MCF 10A (cell line): ENCODE results near the gene UNC13B. TPM values are rescaled to one million over a fixed set of nuclear protein-coding genes. Genes with fewer than 3 reads are reported as not detected.

Source experiments
- BruUV-seq: library from RNA; stranded (reverse); fragments of 400-500 nt; replicated peaks from 2 replicates; lab custom pipeline; 2021; lab: Mats Ljungman, UMichigan
- CTCF ChIA-PET: fragments of 300-600 bp; sonication (Branson Sonifier 250); formaldehyde crosslinking; extraction: SDS; loops from one replicate; lab custom pipeline; 2021; ENCODE audit warnings: antibody characterized with exemption, inconsistent platforms; lab: Yijun Ruan, JAX
- POLR2A ChIA-PET: fragments of 300-600, 350-650 bp; sonication (Branson Sonifier 250); formaldehyde crosslinking; extraction: SDS; loops from one replicate; lab custom pipeline; 2020; ENCODE audit warnings: antibody characterized with exemption, inconsistent platforms; lab: Yijun Ruan, JAX
- DNase-seq: peaks from one replicate; pipeline ENCODE4 v3.0.0-alpha.2; 2018; ENCODE audit not compliant: unreplicated experiment
- H3K27ac Mint-ChIP-seq: one replicate; pipeline ENCODE4 v1.8.0; 2022; ENCODE audit warnings: mild to moderate bottlenecking, low read depth, mixed read lengths; ENCODE audit not compliant: unreplicated experiment
- H3K27me3 Mint-ChIP-seq: one replicate; pipeline ENCODE4 v1.8.0; 2022; ENCODE audit warnings: mixed read lengths; ENCODE audit not compliant: insufficient read depth, unreplicated experiment
- H3K36me3 Mint-ChIP-seq: one replicate; pipeline ENCODE4 v1.8.0; 2022; ENCODE audit warnings: mild to moderate bottlenecking, moderate library complexity, mixed read lengths; ENCODE audit not compliant: insufficient read depth, unreplicated experiment
- H3K4me1 Mint-ChIP-seq: one replicate; pipeline ENCODE4 v1.8.0; 2022; ENCODE audit warnings: mixed read lengths; ENCODE audit not compliant: insufficient read depth, unreplicated experiment
- H3K4me3 Mint-ChIP-seq: one replicate; pipeline ENCODE4 v1.8.0; 2022; ENCODE audit warnings: mild to moderate bottlenecking, moderate library complexity, mixed read lengths; ENCODE audit not compliant: unreplicated experiment
- H3K9me3 Mint-ChIP-seq: one replicate; pipeline ENCODE4 v1.8.0; 2022; ENCODE audit warnings: mixed read lengths; ENCODE audit not compliant: unreplicated experiment
- intact Hi-C: fragments of 100-400 bp; cut with micrococcal nuclease; formaldehyde crosslinking; loops from 2 replicates; pipeline ENCODE4 v1.14.1; 2022
- total RNA-seq: library from RNA; stranded (reverse); gene quantifications from 2 replicates; pipeline ENCODE4 v1.2.3, GENCODE V29; 2022
- TF ChIP-seq, protein P1 (sequence below): fragments of 200-600 bp; IDR thresholded peaks from one replicate; pipeline ENCODE4 v1.8.0; 2022; ENCODE audit warnings: antibody characterized with exemption, mild to moderate bottlenecking; ENCODE audit not compliant: unreplicated experiment

UNC13B gene
- total RNA-seq, 1 experiment from 2014 or later: 22.9 TPM

- BruUV-seq: no TSS peak
Measured at GRCh38 chr9:35348109-35348508, 186.3 kb downstream of the UNC13B start.

GRCh38 chr9:35349287-35349990, 187.6 kb downstream of the UNC13B start:
- no TSS peak for BruUV-seq
- Mint-ChIP-seq H3K27me3 (no peaks in the 10 kb centered on the region), H3K9me3 (no peaks in the 10 kb centered on the region), H3K4me1 (peaks cover 13% of the 10 kb centered on the region), H3K27ac (no peak overlapping the region), H3K4me3 (no peak overlapping the region), H3K36me3 (peaks cover 9% of the 10 kb centered on the region)
- POLR2A ChIA-PET: no interaction called here
- CTCF ChIA-PET: no interaction called here
- DNase-seq: no peak
- intact Hi-C loops: no loop called here
- TF ChIP-seq, protein P1, sequence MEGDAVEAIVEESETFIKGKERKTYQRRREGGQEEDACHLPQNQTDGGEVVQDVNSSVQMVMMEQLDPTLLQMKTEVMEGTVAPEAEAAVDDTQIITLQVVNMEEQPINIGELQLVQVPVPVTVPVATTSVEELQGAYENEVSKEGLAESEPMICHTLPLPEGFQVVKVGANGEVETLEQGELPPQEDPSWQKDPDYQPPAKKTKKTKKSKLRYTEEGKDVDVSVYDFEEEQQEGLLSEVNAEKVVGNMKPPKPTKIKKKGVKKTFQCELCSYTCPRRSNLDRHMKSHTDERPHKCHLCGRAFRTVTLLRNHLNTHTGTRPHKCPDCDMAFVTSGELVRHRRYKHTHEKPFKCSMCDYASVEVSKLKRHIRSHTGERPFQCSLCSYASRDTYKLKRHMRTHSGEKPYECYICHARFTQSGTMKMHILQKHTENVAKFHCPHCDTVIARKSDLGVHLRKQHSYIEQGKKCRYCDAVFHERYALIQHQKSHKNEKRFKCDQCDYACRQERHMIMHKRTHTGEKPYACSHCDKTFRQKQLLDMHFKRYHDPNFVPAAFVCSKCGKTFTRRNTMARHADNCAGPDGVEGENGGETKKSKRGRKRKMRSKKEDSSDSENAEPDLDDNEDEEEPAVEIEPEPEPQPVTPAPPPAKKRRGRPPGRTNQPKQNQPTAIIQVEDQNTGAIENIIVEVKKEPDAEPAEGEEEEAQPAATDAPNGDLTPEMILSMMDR: no peak

More at GRCh38 chr9:35348109-35348508, 186.3 kb downstream of the UNC13B start:
- Mint-ChIP-seq H3K9me3 (no peaks in the 10 kb centered on the region), H3K27ac (no peak overlapping the region), H3K4me3 (no peak overlapping the region), H3K4me1 (peaks cover 13% of the 10 kb centered on the region), H3K36me3 (peaks cover 8% of the 10 kb centered on the region), H3K27me3 (no peaks in the 10 kb centered on the region)
- ChIA-PET POLR2A (no interaction called here), CTCF (interaction anchor here (0.6 kb wide), 1 partner anchor 354 kb away, joined by 3 read pairs; no protein-coding TSS in a partner anchor)
- TF ChIP-seq, protein P1: no peak
- intact Hi-C loops: no loop called here
- no peak for DNase-seq

GRCh38 chr9:35350212-35350611, 188.4 kb downstream of the UNC13B start:
- intact Hi-C loops: no loop called here
- H3K4me1 Mint-ChIP-seq: peaks cover 13% of the 10 kb centered on the region
- peaks cover 9% of the 10 kb centered on the region for H3K36me3 Mint-ChIP-seq
- H3K4me3 Mint-ChIP-seq: no peak overlapping the region
- no TSS peak for BruUV-seq
- POLR2A ChIA-PET: interaction anchor here (0.9 kb wide), 1 partner anchor 17 kb away, joined by 4 read pairs; no protein-coding TSS in a partner anchor
- H3K27ac Mint-ChIP-seq: peak overlapping the region; percentile 23
- H3K27me3 Mint-ChIP-seq: no peaks in the 10 kb centered on the region
- TF ChIP-seq, protein P1: no peak
- H3K9me3 Mint-ChIP-seq: no peaks in the 10 kb centered on the region
- CTCF ChIA-PET: no interaction called here
- DNase-seq: no peak

GRCh38 chr9:35350827-35351549, 189.2 kb downstream of the UNC13B start:
- H3K4me3 Mint-ChIP-seq: no peak overlapping the region
- H3K36me3 Mint-ChIP-seq: peaks cover 9% of the 10 kb centered on the region
- TF ChIP-seq, protein P1: no peak
- H3K4me1 Mint-ChIP-seq: peaks cover 13% of the 10 kb centered on the region
- intact Hi-C loops: no loop called here
- no TSS peak for BruUV-seq
- no peaks in the 10 kb centered on the region for H3K9me3 Mint-ChIP-seq
- POLR2A ChIA-PET: interaction anchor here (0.9 kb wide), 1 partner anchor 18 kb away, joined by 4 read pairs; no protein-coding TSS in a partner anchor
- no peaks in the 10 kb centered on the region for H3K27me3 Mint-ChIP-seq
- peak; percentile 45 for DNase-seq
- CTCF ChIA-PET: no interaction called here
- peak overlapping the region; percentile 23 for H3K27ac Mint-ChIP-seq
